K562 (cell line): ENCODE data around the gene LHX3. TPM values are rescaled to one million over a fixed set of nuclear protein-coding genes. Genes with fewer than 3 reads are reported as not detected.

Source experiments
- GATAD2A ChIP-seq: fragments of 450-650 bp; IDR thresholded peaks from 2 replicates; pipeline ENCODE4 v1.6.1; 2017
- L3MBTL2 ChIP-seq: fragments of 450-650 bp; IDR thresholded peaks from 2 replicates; pipeline ENCODE4 v1.6.1; 2016; ENCODE audit warnings: mild to moderate bottlenecking, moderate library complexity
- MCM2 ChIP-seq: fragments of 450-650 bp; IDR thresholded peaks from 2 replicates; pipeline ENCODE4 v1.6.1; 2017; ENCODE audit warnings: low read depth, mild to moderate bottlenecking
- RAD21 ChIP-seq, 2 experiments: fragments of 250-450 bp in 1 of 2; fragments of 450-650 bp in 1 of 2; sonication (Bioruptor Pico) in 1 of 2; formaldehyde crosslinking in 1 of 2; IDR thresholded peaks in 1 of 2; conservative IDR thresholded peaks in 1 of 2; 2 replicates each; pipeline versions ENCODE4 v1.4.0 to v1.8.0; 2020 to 2022; ENCODE audit warnings: mild to moderate bottlenecking in 2 of 2, moderate library complexity in 1 of 2
- RB1 ChIP-seq: fragments of 450-650 bp; IDR thresholded peaks from 2 replicates; pipeline ENCODE4 v1.6.1; 2017; ENCODE audit warnings: low read depth, mild to moderate bottlenecking
- THAP12 ChIP-seq: fragments of 250-450 bp; sonication (Bioruptor Pico); IDR thresholded peaks from 2 replicates; pipeline ENCODE4 v1.9.0; 2021; ENCODE audit warnings: mild to moderate bottlenecking, inconsistent platforms
- ZNF644 ChIP-seq: fragments of 200-800 bp; sonication (Bioruptor generic); IDR thresholded peaks from 2 replicates; pipeline ENCODE4 v1.6.1; 2016; ENCODE audit warnings: low read depth, missing genetic modification characterization, missing compliant biosample characterization
- polyA plus RNA-seq, 8 experiments: library from polyadenylated mRNA; depleted of rRNA in 4 of 8; stranded (reverse) in 5 of 8; unstranded in 3 of 8; fragments of >200 nt; fragmentation: Nextera tagmentation in 2 of 8; fragmentation: Illumina TruSeq in 1 of 8; extraction: Ambion mirVana in 2 of 8; extraction: Trizol in 1 of 8; gene quantifications; 2 replicates each; pipeline versions ENCODE4 v1.2.1 to v1.2.3, GENCODE V29; 2011 to 2014; ENCODE audit warnings: inconsistent platforms in 1 of 8, missing spikeins in 1 of 8
- total RNA-seq, 7 experiments: library from RNA; depleted of rRNA in 6 of 7; stranded (reverse); fragments of >200 nt in 6 of 7; fragmentation: Illumina TruSeq in 2 of 7; extraction: Trizol in 2 of 7; gene quantifications; 2 replicates each; pipeline versions ENCODE4 v1.2.1 to v1.2.3, GENCODE V29; 2011 to 2021; ENCODE audit warnings: low replicate concordance in 1 of 7
- TF ChIP-seq, protein P1 (sequence below): fragments of 450-650 bp; IDR thresholded peaks from 2 replicates; pipeline ENCODE4 v1.6.1; 2014; ENCODE audit warnings: low read depth, mild to moderate bottlenecking, moderate library complexity, borderline replicate concordance
- TF ChIP-seq, protein P2 (sequence below): sonication (generic); formaldehyde crosslinking; IDR thresholded peaks from 2 replicates; pipeline ENCODE4 v1.8.0; 2022; ENCODE audit warnings: missing genetic modification reagents, mild to moderate bottlenecking, moderate library complexity, borderline replicate concordance
- TF ChIP-seq, protein P3 (sequence below), 2 experiments: fragments of 450-650 bp; formaldehyde crosslinking in 1 of 2; IDR thresholded peaks; 2 replicates each; pipeline versions ENCODE4 v1.4.0 to v1.6.1; 2014 to 2020; ENCODE audit warnings: mild to moderate bottlenecking in 2 of 2, borderline replicate concordance in 1 of 2, low read depth in 1 of 2

The LHX3 gene
- total and polyA plus RNA-seq, 9 of the 15 experiments (the other 6 are each of a cell fraction or from before 2014, with no cell fraction given), result 0.09 TPM; not detected in 8

DNA sequence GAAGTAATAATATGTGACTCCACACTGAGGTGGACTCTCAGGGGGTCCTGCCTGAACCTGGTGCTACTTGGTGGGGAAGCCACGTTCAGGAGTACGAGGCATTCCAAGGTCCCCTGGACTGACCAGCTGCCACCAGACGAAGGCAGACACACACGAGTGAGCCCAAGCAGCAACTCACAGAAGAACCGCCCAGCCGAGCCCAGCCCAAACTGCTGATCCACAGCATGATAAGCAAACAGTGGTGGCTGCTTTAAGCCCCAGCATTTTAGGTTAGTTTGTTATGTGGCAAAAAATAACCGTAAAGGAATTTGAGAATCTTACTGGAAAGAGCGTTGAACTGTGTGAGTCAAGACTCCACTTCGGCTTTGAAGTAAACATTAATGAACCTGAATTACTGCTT, 8.8 kb upstream of the LHX3 start (continued):
- 0 out of 4 replicates have a peak, but pooled peaks of 1 of the 2 experiments have one; percentile 4 for TF ChIP-seq RAD21 (CRISPR knock-in tag; conservative IDR thresholded peaks at IDR 0.05 in 1 of 2, IDR thresholded peaks at IDR 0.05 in 1 of 2)
- no peak for TF ChIP-seq MCM2
- TF ChIP-seq, protein P1, sequence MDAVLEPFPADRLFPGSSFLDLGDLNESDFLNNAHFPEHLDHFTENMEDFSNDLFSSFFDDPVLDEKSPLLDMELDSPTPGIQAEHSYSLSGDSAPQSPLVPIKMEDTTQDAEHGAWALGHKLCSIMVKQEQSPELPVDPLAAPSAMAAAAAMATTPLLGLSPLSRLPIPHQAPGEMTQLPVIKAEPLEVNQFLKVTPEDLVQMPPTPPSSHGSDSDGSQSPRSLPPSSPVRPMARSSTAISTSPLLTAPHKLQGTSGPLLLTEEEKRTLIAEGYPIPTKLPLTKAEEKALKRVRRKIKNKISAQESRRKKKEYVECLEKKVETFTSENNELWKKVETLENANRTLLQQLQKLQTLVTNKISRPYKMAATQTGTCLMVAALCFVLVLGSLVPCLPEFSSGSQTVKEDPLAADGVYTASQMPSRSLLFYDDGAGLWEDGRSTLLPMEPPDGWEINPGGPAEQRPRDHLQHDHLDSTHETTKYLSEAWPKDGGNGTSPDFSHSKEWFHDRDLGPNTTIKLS, result no peak
- TF ChIP-seq, protein P2, sequence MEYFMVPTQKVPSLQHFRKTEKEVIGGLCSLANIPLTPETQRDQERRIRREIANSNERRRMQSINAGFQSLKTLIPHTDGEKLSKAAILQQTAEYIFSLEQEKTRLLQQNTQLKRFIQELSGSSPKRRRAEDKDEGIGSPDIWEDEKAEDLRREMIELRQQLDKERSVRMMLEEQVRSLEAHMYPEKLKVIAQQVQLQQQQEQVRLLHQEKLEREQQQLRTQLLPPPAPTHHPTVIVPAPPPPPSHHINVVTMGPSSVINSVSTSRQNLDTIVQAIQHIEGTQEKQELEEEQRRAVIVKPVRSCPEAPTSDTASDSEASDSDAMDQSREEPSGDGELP (CRISPR knock-in tag), result peak; percentile 43; the same call in 1 of the 2 replicates
- peak; percentile 39; the same call in 1 of the 2 replicates for TF ChIP-seq ZNF644 (tag)
- TF ChIP-seq THAP12 (CRISPR knock-in tag), result 0 out of 2 replicates have a peak, but pooled peaks have one; percentile 36
- TF ChIP-seq L3MBTL2, result peak; percentile 45; the same call in 1 of the 2 replicates
- TF ChIP-seq GATAD2A, result no peak
- TF ChIP-seq, protein P3, sequence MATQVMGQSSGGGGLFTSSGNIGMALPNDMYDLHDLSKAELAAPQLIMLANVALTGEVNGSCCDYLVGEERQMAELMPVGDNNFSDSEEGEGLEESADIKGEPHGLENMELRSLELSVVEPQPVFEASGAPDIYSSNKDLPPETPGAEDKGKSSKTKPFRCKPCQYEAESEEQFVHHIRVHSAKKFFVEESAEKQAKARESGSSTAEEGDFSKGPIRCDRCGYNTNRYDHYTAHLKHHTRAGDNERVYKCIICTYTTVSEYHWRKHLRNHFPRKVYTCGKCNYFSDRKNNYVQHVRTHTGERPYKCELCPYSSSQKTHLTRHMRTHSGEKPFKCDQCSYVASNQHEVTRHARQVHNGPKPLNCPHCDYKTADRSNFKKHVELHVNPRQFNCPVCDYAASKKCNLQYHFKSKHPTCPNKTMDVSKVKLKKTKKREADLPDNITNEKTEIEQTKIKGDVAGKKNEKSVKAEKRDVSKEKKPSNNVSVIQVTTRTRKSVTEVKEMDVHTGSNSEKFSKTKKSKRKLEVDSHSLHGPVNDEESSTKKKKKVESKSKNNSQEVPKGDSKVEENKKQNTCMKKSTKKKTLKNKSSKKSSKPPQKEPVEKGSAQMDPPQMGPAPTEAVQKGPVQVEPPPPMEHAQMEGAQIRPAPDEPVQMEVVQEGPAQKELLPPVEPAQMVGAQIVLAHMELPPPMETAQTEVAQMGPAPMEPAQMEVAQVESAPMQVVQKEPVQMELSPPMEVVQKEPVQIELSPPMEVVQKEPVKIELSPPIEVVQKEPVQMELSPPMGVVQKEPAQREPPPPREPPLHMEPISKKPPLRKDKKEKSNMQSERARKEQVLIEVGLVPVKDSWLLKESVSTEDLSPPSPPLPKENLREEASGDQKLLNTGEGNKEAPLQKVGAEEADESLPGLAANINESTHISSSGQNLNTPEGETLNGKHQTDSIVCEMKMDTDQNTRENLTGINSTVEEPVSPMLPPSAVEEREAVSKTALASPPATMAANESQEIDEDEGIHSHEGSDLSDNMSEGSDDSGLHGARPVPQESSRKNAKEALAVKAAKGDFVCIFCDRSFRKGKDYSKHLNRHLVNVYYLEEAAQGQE (IDR thresholded peaks at IDR 0.05; ENCODE audit: borderline replicate concordance), result peak; percentile 65
- TF ChIP-seq, protein P3 (CRISPR knock-in tag; IDR thresholded peaks at IDR 0.05; ENCODE audit: low read depth), result no peak
- no peak for TF ChIP-seq RB1
